MM.1S (cell line): ENCODE data around the gene DSCAM.
A peak's percentile ranks its signal among the peaks of the same experiment; 100 is the strongest.

Experiments
- DNase-seq: peaks from one replicate; pipeline ENCODE4 v3.0.0-alpha.2; 2015
- H2AFZ ChIP-seq: fragments of 300-600 bp; sonication (generic); 2 replicates; pipeline ENCODE4 v1.6.0; 2016; ENCODE audit warnings: antibody characterized with exemption, low read length
- H3F3A ChIP-seq: fragments of 300-600 bp; sonication (generic); 2 replicates; pipeline ENCODE4 v1.6.1; 2016; ENCODE audit warnings: mild to moderate bottlenecking, antibody characterized with exemption, low read length, moderate library complexity, mixed read lengths; ENCODE audit not compliant: insufficient read depth
- H3K27ac ChIP-seq: fragments of 300-600 bp; sonication (generic); 2 replicates; pipeline ENCODE4 v1.5.1; 2016; ENCODE audit warnings: mild to moderate bottlenecking, low read length
- H3K27me3 ChIP-seq: fragments of 300-600 bp; sonication (generic); replicated peaks from 2 replicates; pipeline ENCODE4 v1.6.0; 2016; ENCODE audit warnings: low read length; ENCODE audit not compliant: insufficient read depth
- H3K36me3 ChIP-seq: fragments of 300-600 bp; sonication (generic); replicated peaks from 2 replicates; pipeline ENCODE4 v1.6.1; 2016; ENCODE audit warnings: mild to moderate bottlenecking, low read length, mixed read lengths; ENCODE audit not compliant: insufficient read depth
- H3K4me1 ChIP-seq: fragments of 300-600 bp; sonication (generic); 2 replicates; pipeline ENCODE4 v1.6.1; 2016; ENCODE audit warnings: low read length, mixed read lengths
- H3K4me2 ChIP-seq: fragments of 300-600 bp; sonication (generic); 2 replicates; pipeline ENCODE4 v1.6.0; 2016; ENCODE audit warnings: low read depth, low read length
- H3K4me3 ChIP-seq: fragments of 300-600 bp; sonication (generic); 2 replicates; pipeline ENCODE4 v1.5.1; 2016; ENCODE audit warnings: low read length, mixed read lengths
- H3K79me2 ChIP-seq: fragments of 300-600 bp; sonication (generic); 2 replicates; pipeline ENCODE4 v1.6.1; 2016; ENCODE audit warnings: mixed run types, low read length, mixed read lengths
- H3K9ac ChIP-seq: fragments of 300-600 bp; sonication (generic); 2 replicates; pipeline ENCODE4 v1.6.1; 2016; ENCODE audit warnings: low read length, mixed read lengths
- H3K9me2 ChIP-seq: fragments of 300-600 bp; sonication (generic); replicated peaks from 2 replicates; pipeline ENCODE4 v1.6.1; 2016; ENCODE audit warnings: mild to moderate bottlenecking, low read length, mixed read lengths; ENCODE audit not compliant: insufficient read depth
- H3K9me3 ChIP-seq: fragments of 300-600 bp; sonication (generic); replicated peaks from 2 replicates; pipeline ENCODE4 v1.6.1; 2016; ENCODE audit warnings: mild to moderate bottlenecking, low read length, mixed read lengths; ENCODE audit not compliant: insufficient read depth
- H4K20me1 ChIP-seq: fragments of 300-600 bp; sonication (generic); 2 replicates; pipeline ENCODE4 v1.6.1; 2016; ENCODE audit warnings: mild to moderate bottlenecking, low read length, moderate library complexity, mixed read lengths; ENCODE audit not compliant: insufficient read depth
- EZH2 ChIP-seq: fragments of 300-600 bp; sonication (generic); optimal IDR thresholded peaks from 2 replicates; pipeline ENCODE3; 2017; ENCODE audit warnings: low read depth, mild to moderate bottlenecking, antibody characterized with exemption, low read length, mixed read lengths
- EZH2phosphoT487 ChIP-seq: fragments of 300-600 bp; sonication (generic); IDR thresholded peaks from 2 replicates; pipeline ENCODE4 v1.6.1; 2018; ENCODE audit warnings: antibody characterized with exemption, low read length
- TF ChIP-seq, protein P1 (sequence below): fragments of 300-600 bp; sonication (generic); IDR thresholded peaks from 2 replicates; pipeline ENCODE4 v1.5.1; 2016; ENCODE audit warnings: antibody characterized with exemption, low read length, mixed read lengths

The DSCAM gene

DNA sequence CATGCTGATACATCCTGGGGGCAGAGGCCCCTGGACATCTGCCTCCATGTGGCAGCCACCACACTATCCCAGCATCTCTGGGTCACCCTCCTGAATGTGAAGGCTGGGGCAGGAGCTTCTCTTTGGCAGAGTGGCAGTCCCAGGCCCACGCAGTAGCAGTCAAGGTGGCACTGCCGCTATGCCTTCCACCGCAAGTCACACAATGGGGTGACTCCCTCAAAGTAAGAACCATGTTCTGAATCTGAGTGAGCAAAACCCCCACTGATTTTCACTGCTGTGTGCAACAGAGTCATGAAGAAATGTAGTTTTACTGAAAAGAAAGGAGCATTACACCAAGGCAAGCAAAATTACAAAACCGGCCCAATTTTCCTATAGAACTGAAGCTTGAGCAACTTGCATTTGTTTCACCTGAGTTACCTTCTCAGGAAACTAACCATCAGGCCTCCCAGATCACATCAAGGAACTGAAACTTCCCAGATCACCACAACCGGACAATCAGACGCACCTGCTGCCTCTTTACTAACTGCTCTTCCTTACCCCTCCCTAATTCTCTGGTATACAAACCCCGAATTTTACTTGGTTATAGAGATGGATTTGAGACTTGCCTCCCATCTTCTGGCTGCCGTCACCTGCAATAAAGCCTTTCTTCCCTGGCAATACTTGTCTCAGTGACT lies 877.1 kb downstream of the DSCAM start:
- Histone ChIP-seq H3K9ac (peak overlapping the region; percentile 54), H3K36me3 (peaks cover 39% of the 10 kb centered on the region), H3K79me2 (peaks cover 98% of the 10 kb centered on the region), H3F3A (peaks cover 86% of the 10 kb centered on the region), H3K4me1 (peaks cover 89% of the 10 kb centered on the region), H3K27ac (peak overlapping the region; percentile 77), H3K27me3 (no peaks in the 10 kb centered on the region), H3K4me2 (peak overlapping the region; percentile 84), H3K9me3 (no peaks in the 10 kb centered on the region), H4K20me1 (peaks cover 22% of the 10 kb centered on the region; the same call in 1 of the 2 replicates), H3K4me3 (peak overlapping the region; percentile 29), H2AFZ (no peak overlapping the region), H3K9me2 (no peaks in the 10 kb centered on the region)
- TF ChIP-seq EZH2phosphoT487: no peak
- no peak for TF ChIP-seq EZH2
- TF ChIP-seq, protein P1, sequence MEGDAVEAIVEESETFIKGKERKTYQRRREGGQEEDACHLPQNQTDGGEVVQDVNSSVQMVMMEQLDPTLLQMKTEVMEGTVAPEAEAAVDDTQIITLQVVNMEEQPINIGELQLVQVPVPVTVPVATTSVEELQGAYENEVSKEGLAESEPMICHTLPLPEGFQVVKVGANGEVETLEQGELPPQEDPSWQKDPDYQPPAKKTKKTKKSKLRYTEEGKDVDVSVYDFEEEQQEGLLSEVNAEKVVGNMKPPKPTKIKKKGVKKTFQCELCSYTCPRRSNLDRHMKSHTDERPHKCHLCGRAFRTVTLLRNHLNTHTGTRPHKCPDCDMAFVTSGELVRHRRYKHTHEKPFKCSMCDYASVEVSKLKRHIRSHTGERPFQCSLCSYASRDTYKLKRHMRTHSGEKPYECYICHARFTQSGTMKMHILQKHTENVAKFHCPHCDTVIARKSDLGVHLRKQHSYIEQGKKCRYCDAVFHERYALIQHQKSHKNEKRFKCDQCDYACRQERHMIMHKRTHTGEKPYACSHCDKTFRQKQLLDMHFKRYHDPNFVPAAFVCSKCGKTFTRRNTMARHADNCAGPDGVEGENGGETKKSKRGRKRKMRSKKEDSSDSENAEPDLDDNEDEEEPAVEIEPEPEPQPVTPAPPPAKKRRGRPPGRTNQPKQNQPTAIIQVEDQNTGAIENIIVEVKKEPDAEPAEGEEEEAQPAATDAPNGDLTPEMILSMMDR: no peak
- DNase-seq: peak; percentile 92

DNA sequence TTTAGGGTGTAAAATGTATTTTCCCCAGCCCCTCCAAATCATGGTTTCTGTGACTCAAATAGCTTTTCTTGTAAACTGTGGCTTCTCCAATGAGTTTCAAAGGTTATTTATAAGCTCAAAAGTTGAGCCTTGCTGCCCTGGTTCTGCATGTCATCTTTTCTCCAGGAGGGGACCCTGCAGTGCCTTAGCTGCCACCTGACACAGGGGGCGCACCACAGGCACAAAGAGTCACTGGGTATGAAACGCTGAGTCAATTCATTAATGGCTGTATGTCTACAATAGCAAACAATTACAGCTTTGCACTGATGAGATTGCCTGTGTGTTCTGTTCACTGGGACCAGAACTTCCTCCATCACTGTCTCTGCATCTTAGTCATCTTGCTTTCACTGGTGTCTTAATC lies 878.9 kb downstream of the DSCAM start:
- Histone ChIP-seq H3K4me3 (peak overlapping the region; percentile 29), H3K9ac (peak overlapping the region; percentile 54; the same call in 1 of the 2 replicates), H3K4me1 (peaks cover 96% of the 10 kb centered on the region), H3K36me3 (peaks cover 39% of the 10 kb centered on the region), H3K27ac (peak overlapping the region; percentile 77), H3F3A (peaks cover 99% of the 10 kb centered on the region), H3K79me2 (peaks cover 100% of the 10 kb centered on the region), H3K9me3 (no peaks in the 10 kb centered on the region), H3K9me2 (no peaks in the 10 kb centered on the region), H4K20me1 (peaks cover 12% of the 10 kb centered on the region; the same call in 1 of the 2 replicates), H3K27me3 (no peaks in the 10 kb centered on the region), H2AFZ (no peak overlapping the region), H3K4me2 (peak overlapping the region; percentile 84)
- DNase-seq: peak; percentile 64
- TF ChIP-seq EZH2 (no peak), EZH2phosphoT487 (no peak)
- TF ChIP-seq, protein P1: peak; percentile 97

DNA sequence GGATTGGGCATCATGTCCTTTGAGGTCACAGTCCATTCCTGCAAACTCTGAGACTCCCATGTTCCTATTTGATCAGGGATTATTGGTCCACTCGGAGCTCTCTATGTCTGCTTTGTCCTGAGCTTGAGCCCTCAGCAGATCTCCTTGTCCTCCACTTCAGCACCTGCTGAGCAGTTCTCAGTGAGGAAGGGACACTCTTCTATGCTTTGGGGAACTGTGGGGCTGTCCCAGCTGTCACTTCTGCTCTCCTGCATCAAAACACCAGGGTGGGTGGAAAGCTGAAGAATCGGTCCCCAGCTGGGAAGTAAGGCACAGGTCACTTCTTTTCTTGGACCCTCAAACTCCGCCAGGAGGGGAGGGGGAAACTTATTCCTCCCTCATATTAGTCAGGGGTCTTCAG lies 880.2 kb downstream of the DSCAM start:
- Histone ChIP-seq H3K27ac (peak overlapping the region; percentile 77), H4K20me1 (no peaks in the 10 kb centered on the region)

More for the DNA sequence above, 880.2 kb downstream of the DSCAM start:
- no peaks in the 10 kb centered on the region for H3K9me2 ChIP-seq
- no peaks in the 10 kb centered on the region for H3K9me3 ChIP-seq
- H3K27me3 ChIP-seq: no peaks in the 10 kb centered on the region
- H3K9ac ChIP-seq: peak overlapping the region; percentile 54
- H3K4me2 ChIP-seq: peak overlapping the region; percentile 84
- H3K79me2 ChIP-seq: peaks cover 100% of the 10 kb centered on the region
- no peak overlapping the region for H2AFZ ChIP-seq
- TF ChIP-seq, protein P1: no peak
- TF ChIP-seq EZH2phosphoT487: no peak
- TF ChIP-seq EZH2: no peak
- no peak for DNase-seq
- peaks cover 30% of the 10 kb centered on the region; the same call in 1 of the 2 replicates for H3K36me3 ChIP-seq
- H3K4me1 ChIP-seq: peaks cover 94% of the 10 kb centered on the region
- peak overlapping the region; percentile 29 for H3K4me3 ChIP-seq
- peaks cover 96% of the 10 kb centered on the region for H3F3A ChIP-seq
